Measurements from ENCODE around the gene TFCP2L1.

The TFCP2L1 gene

DNA sequence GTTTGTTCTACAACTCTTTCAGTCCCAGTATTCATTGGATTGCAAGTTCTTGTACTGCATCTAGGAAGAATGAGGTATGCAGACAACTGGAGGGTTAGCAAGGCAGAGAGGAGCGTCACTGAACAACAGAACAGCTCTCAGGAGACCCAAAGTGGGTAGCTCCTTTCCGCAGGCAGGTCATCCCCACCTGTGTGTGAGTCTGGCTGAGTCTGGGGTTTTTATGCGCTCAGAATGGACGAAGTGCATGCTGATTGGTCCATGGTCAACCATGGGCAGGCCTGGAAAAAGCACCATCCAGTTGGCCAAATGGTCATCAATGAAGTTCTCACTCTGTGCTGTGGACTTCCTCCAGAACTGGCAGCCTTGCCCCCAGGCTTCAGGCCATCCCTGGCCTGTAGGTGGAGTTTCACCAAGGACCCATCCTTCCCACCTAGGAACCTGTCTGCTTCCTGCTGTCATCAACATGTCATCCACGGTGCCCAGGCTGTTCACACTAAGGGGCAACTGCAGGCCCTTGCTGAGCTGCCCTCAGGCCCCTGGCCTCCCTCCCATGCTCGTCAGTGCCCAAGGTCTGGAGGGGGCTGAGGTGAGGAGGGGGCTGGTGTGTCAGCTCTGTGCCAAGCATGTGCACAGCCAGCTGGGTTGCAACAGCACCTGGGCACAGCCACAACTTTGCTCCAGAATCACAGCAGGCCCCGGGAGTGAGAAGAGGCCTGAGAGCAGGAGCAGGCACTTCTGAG lies 11.1 kb upstream of the TFCP2L1 start:
- H3K4me3 ChIP-seq (ENCODE audit: low read depth, low read length): no peak overlapping the region
- TF ChIP-seq, protein P1, sequence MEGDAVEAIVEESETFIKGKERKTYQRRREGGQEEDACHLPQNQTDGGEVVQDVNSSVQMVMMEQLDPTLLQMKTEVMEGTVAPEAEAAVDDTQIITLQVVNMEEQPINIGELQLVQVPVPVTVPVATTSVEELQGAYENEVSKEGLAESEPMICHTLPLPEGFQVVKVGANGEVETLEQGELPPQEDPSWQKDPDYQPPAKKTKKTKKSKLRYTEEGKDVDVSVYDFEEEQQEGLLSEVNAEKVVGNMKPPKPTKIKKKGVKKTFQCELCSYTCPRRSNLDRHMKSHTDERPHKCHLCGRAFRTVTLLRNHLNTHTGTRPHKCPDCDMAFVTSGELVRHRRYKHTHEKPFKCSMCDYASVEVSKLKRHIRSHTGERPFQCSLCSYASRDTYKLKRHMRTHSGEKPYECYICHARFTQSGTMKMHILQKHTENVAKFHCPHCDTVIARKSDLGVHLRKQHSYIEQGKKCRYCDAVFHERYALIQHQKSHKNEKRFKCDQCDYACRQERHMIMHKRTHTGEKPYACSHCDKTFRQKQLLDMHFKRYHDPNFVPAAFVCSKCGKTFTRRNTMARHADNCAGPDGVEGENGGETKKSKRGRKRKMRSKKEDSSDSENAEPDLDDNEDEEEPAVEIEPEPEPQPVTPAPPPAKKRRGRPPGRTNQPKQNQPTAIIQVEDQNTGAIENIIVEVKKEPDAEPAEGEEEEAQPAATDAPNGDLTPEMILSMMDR (conservative IDR thresholded peaks at IDR 0.05; ENCODE audit: low read depth, low read length): no peak
- no peak for DNase-seq (ENCODE audit: low read depth)

DNA sequence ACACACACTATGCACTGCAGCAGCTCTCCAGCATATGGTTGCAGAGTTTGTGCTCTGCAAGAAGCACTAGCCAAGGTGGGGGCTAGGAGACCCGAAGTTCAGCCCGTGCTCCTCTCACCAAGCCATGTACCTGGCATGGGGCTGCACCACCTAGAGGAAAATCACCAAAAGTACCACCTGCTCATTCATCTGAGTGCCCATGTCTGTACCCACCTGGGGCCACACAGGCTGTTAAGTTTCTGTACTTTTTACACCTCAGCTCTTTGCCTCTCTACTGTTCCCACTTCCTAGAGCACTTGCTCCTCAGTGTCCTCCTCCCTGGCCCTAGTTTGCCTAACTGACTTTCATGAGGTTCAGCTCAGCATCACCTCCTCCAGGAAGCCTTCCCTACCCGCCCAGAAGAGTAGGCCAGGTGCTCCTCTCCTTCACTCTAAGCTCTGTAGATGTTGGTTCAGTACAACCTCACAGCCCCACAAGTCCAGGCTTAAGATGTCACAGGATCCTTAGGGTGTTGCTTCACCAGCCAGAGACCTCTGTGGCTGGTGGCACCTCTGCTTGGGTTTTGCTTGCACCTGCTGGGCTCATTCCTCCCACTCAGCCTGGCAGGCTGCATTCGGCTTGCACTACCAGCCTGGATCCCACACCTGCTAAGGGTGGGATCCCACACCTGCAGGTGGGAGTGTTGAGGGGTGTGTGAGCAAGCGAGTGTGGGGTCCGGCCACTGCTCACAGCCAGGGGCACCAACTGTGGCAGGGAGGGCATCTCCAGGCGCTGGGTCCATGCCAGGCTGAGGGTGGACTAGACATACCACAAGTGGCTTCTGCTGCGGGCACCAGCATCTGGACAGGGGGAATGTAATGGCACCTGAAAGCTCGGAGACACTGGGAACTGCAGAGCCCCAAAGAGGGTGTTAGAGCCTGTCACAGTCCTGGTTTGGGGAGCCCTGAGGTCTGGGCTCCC lies 10.2 kb upstream of the TFCP2L1 start:
- DNase-seq (ENCODE audit: low read depth): no peak
- TF ChIP-seq, protein P1 (conservative IDR thresholded peaks at IDR 0.05; ENCODE audit: low read depth, low read length): no peak
- no peak overlapping the region for H3K4me3 ChIP-seq (ENCODE audit: low read depth, low read length)

DNA sequence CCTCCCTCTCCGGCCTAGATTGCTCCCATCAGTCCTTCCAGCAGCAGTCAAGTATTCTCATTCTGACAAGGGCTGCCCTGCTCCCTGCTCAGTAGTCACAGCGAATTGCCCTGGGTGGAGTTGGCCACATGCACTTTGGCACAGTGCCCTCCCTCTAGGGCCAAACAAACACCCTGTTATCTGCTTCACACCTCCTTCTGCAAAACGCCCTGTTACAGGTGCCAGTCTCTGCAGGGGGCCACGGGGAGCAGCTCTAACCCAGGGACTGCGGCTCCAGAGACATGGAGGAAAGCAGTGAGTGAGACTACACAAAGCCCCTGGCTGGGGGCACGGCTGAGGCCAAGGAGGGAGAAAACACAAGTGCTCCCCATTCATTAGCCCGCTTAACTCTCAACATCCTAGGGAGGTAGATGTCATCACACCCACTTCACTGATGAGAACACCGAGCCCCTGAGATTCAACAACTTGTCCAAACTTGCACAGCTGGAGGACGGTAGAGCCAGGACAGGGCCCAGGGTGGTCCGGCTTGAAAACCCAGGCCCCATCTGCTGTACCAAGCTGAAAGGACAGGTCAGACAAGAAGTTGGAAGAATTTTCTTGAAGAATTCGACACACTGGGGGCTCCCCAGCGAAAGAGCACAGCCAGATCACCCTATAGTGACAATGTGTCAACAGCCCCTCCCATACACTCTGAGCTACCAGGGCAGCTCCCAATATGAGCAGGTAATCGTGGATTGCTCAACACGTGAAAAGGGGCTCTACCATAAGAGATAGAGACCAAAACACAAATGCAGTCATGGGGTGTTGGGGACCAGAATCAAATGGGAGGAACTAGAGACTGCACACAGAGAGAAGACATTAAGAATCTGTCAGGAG lies 8.7 kb upstream of the TFCP2L1 start:
- no peak for DNase-seq (ENCODE audit: low read depth)
- no peak overlapping the region for H3K4me3 ChIP-seq (ENCODE audit: low read depth, low read length)
- TF ChIP-seq, protein P1 (conservative IDR thresholded peaks at IDR 0.05; ENCODE audit: low read depth, low read length): no peak

DNA sequence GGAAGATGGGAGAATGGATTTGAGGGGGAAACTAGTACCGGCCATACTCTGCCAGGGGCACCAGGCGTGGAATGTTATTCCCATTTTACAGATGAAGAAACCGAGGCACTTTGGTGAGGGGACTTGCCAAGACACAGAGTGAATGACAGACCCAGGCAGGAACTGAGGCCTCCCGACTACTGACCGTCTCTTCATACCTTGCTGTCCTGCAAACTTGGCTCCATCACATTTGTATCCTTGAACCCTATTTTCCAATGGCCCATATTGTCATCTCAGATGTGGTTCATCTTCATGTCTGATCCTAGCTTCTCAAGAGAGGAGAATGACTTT lies 6.2 kb upstream of the TFCP2L1 start:
- no peak overlapping the region for H3K4me3 ChIP-seq (ENCODE audit: low read depth, low read length)
- DNase-seq (ENCODE audit: low read depth): no peak
- TF ChIP-seq, protein P1 (conservative IDR thresholded peaks at IDR 0.05; ENCODE audit: low read depth, low read length): no peak

DNA sequence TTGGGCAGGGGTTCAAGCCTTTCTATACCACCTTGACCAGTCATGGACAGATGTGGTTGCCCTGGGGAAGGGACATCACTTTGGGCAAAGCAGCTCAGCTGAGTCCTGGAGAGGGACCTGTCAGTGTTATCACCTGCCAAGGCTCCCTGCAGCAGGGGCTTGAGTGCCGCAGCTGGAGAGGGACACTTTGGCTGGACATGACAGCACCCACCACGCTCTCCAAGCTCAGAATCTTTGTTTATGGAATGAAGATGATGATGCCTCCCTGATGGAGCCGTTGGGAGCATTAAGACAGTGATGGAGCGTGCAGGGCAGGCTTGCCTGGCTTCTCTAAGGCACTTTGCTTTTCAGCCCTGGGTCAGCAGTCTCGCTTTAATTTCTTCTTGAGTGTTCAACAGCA lies 4.3 kb upstream of the TFCP2L1 start:
- no peak for DNase-seq (ENCODE audit: low read depth)
- H3K4me3 ChIP-seq (ENCODE audit: low read depth, low read length): no peak overlapping the region
- TF ChIP-seq, protein P1 (conservative IDR thresholded peaks at IDR 0.05; ENCODE audit: low read depth, low read length): no peak

DNA sequence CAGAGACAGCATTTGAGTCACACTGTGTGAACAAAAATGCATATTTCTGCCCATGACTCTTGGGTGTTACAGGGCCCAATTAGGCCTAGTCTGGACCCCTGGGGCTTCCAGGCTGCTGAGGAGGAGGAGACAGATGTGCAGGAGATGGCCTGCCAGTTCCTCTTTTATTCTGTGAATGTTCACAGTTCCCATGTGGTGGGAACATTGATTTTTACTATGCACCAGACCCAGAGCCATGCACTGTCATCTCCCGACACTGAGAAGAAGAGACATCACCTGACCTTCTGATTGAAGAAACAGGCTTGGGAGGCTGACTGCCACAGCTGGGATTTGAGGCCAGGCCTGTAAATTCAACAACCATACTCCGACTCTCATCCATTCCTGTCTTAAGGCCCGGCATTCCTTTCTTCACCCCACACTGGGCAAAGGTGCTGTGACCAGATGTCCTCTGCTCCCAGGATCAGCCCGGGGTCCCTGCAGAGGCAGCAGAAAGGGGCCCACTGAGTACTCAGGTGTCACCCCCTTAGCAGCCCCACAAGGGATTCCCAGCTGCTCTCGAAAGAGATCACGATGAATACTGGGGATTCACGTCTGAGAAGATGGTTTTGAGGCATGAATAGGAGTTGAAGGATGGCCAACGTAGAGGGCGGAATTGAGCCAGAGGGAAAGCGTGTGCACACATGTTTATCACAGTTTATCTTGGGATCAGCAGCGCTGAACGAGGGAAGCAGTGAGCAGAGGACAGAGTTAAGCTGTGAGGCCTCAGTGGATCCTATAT lies 3.6 kb upstream of the TFCP2L1 start:
- TF ChIP-seq, protein P1 (conservative IDR thresholded peaks at IDR 0.05; ENCODE audit: low read depth, low read length): no peak
- H3K4me3 ChIP-seq (ENCODE audit: low read depth, low read length): no peak overlapping the region
- DNase-seq (ENCODE audit: low read depth): no peak
